ENCODE results near the gene SLX9. TPM values are rescaled to one million over a fixed set of nuclear protein-coding genes. Genes with fewer than 3 reads are reported as not detected.
"Not testable (repeated sequence)": the region's sequence is repeated elsewhere in the genome, so short reads cannot be mapped to it uniquely, and the experiment has no call there.

The SLX9 gene
- total RNA-seq, 1 experiment from 2014 or later: 58.7 TPM

DNA sequence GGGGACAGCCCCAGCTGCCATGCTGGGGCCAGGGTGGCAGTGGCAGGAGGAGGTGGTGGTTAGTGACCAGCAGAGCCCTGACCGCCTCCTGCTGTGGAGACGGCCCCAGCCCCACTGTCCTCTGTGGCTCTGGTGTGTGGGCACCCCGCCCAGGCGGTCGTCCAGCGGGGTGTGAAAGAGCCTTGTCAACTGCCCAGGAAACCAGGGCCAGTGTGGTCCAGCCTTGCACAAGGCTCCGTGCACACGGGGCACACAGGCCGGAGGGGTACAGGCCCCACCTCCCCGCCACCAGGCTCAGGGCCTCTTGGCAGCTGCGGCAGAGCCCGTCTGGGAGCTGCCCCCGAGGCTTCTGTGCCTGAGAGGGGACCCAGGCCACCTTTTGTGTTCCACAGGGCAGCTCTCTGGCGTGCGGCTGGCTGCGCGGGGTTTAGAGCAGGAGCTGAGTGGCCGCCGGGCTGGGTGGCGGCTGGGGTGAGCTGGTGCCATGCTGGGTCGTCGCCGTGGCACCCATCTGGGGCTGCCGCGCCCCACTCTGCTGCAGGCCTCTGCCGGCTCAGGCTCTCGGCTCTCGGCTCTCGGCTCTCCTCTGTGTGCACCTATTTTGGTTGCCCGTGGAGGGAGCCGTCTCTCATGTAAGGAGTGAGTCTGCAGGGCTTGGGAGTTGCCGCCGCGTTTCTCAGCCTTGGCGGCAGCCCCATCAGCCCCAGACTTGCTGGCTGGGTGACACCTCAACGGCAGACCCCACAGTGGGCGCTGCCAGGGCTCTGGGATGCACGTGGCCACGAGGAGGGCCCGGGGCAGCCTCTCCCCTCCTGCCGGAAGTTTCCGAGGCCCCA, 36.1 kb downstream of the SLX9 start:
- CTCF ChIA-PET: interaction anchor here (0.6 kb wide), 1 partner anchor 127 kb away, joined by 3 read pairs; no protein-coding TSS in a partner anchor
- Mint-ChIP-seq H3K4me3 (ENCODE audit: unreplicated experiment) (no peak overlapping the region), H3K36me3 (ENCODE audit: insufficient read depth, unreplicated experiment) (peaks cover 15% of the 10 kb centered on the region), H3K4me1 (ENCODE audit: insufficient read depth, unreplicated experiment) (no peaks in the 10 kb centered on the region), H3K27ac (ENCODE audit: low read depth, unreplicated experiment) (no peak overlapping the region), H3K27me3 (ENCODE audit: insufficient read depth, unreplicated experiment) (no peaks in the 10 kb centered on the region), H3K9me3 (ENCODE audit: unreplicated experiment) (no peaks in the 10 kb centered on the region)
- POLR2A ChIA-PET: no interaction called here
- intact Hi-C loops (cut with micrococcal nuclease): no loop called here
- no peak for DNase-seq (ENCODE audit: unreplicated experiment)
- no TSS peak for BruUV-seq (replicated peaks)
- TF ChIP-seq, protein P1, sequence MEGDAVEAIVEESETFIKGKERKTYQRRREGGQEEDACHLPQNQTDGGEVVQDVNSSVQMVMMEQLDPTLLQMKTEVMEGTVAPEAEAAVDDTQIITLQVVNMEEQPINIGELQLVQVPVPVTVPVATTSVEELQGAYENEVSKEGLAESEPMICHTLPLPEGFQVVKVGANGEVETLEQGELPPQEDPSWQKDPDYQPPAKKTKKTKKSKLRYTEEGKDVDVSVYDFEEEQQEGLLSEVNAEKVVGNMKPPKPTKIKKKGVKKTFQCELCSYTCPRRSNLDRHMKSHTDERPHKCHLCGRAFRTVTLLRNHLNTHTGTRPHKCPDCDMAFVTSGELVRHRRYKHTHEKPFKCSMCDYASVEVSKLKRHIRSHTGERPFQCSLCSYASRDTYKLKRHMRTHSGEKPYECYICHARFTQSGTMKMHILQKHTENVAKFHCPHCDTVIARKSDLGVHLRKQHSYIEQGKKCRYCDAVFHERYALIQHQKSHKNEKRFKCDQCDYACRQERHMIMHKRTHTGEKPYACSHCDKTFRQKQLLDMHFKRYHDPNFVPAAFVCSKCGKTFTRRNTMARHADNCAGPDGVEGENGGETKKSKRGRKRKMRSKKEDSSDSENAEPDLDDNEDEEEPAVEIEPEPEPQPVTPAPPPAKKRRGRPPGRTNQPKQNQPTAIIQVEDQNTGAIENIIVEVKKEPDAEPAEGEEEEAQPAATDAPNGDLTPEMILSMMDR (IDR thresholded peaks at IDR 0.05; ENCODE audit: unreplicated experiment): no peak

DNA sequence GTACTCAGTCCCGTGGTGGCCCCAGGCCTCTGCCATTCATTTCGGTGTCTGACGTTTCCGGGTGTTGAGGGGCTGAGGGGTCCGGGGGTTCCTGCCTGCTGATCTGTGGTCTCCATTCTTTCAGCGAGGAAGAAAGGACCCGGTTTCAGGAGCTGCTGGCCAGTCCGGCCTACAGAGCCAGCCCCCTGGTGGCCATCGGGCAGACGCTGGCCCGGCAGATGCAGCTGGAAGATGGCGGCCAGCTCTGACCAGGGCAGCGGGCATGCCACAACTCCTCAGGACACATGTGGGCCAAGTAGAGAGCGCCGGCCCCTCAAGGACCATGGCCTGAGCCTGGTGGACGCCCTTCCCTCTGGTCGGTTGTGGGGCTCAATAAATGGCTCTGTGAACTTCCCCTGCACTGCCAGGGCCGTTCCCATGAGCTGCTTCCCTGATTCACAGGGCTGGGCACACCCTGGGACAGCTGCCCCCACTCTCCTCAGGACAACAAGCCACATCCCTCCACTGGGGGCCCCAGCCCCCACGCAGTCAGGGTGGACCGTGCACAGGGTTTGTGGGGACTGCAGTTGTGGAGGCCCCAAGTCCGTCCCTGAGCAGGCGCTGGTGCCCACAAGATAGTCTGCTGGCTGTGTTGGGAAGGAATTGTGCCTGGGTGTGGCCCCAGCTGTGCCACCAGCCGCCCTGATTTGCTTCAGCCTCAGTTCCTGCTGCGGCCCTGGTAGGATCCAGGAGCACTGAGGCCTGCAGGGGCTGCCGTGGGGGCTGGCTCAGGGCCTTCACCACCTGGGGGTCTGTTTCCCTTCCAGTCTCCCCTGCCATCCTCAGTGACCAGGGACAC, 36.9 kb downstream of the SLX9 start:
- POLR2A ChIA-PET; intact Hi-C loops (cut with micrococcal nuclease); H3K4me3 Mint-ChIP-seq (ENCODE audit: unreplicated experiment): not testable (repeated sequence)

DNA sequence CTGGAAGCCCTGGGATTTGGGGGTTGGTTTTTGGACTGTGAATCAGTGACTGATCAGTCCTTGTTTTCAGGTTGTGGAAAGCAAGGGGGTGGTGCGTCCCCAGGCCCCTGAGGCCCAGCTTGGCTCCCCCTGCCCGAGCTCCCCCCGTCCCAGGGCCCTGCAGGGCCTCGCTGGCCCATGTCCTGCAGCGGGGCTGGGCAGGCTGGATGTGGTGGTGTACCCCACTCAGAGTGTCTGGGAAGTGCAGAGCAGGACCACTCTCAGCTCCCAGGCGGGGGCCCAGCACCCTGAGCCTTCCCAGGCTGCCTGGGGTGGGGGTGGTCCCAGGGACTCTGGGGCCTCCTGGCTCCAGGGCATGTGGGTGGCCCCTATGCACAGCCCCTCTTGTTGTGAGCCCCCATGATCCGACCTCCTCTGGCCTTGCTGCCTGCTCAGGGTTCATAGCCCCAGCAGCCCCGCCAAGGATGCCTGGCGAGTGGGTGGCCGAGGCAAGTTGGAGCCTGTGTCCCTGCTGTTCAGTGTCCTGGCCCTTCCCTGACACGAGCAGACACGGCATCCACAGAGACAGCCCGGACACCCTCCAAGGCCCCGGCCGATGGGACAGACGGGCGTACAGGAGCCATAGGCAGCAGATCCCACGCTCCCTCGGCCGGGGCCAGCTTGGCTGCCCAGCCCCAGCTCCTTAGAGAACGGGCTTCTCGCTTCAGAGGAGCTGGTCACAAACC, 37.9 kb downstream of the SLX9 start:
- no TSS peak for BruUV-seq (replicated peaks)

More for the DNA sequence above, 36.9 kb downstream of the SLX9 start:
- H3K36me3 Mint-ChIP-seq (ENCODE audit: insufficient read depth, unreplicated experiment): peaks cover 15% of the 10 kb centered on the region
- not testable (repeated sequence) for DNase-seq (ENCODE audit: unreplicated experiment); H3K27ac Mint-ChIP-seq (ENCODE audit: low read depth, unreplicated experiment); BruUV-seq (replicated peaks); H3K27me3 Mint-ChIP-seq (ENCODE audit: insufficient read depth, unreplicated experiment); H3K4me1 Mint-ChIP-seq (ENCODE audit: insufficient read depth, unreplicated experiment); H3K9me3 Mint-ChIP-seq (ENCODE audit: unreplicated experiment)
- TF ChIP-seq, protein P1 (IDR thresholded peaks at IDR 0.05; ENCODE audit: unreplicated experiment): peak; percentile 9
- CTCF ChIA-PET: interaction anchor here (0.6 kb wide), 1 partner anchor 126 kb away, joined by 3 read pairs; no protein-coding TSS in a partner anchor

More for the DNA sequence above, 37.9 kb downstream of the SLX9 start:
- Mint-ChIP-seq H3K4me3 (ENCODE audit: unreplicated experiment) (no peak overlapping the region), H3K27ac (ENCODE audit: low read depth, unreplicated experiment) (no peak overlapping the region), H3K9me3 (ENCODE audit: unreplicated experiment) (no peaks in the 10 kb centered on the region), H3K36me3 (ENCODE audit: insufficient read depth, unreplicated experiment) (peaks cover 15% of the 10 kb centered on the region), H3K4me1 (ENCODE audit: insufficient read depth, unreplicated experiment) (no peaks in the 10 kb centered on the region), H3K27me3 (ENCODE audit: insufficient read depth, unreplicated experiment) (no peaks in the 10 kb centered on the region)
- intact Hi-C loops (cut with micrococcal nuclease): no loop called here
- ChIA-PET POLR2A (no interaction called here), CTCF (no interaction called here)
- DNase-seq (ENCODE audit: unreplicated experiment): no peak
- TF ChIP-seq, protein P1 (IDR thresholded peaks at IDR 0.05; ENCODE audit: unreplicated experiment): no peak

All from MCF 10A (cell line).